SK-N-SH (cell line): ENCODE data around the gene PCYT1A. TPM values are rescaled to one million over a fixed set of nuclear protein-coding genes. Genes with fewer than 3 reads are reported as not detected.

Experiments used
- CTCF ChIA-PET: fragments of 300-600, 350-600 bp; formaldehyde crosslinking; extraction: SDS; loops from one replicate; lab custom pipeline; 2021; lab: Yijun Ruan, JAX
- POLR2A ChIA-PET: fragments of 350-600 bp; sonication (Branson Sonifier 250); formaldehyde crosslinking; extraction: SDS; loops from one replicate; lab custom pipeline; 2020; ENCODE audit warnings: antibody characterized with exemption, inconsistent platforms; lab: Yijun Ruan, JAX
- DNase-seq: peaks from one replicate; pipeline ENCODE4 v3.0.0; 2012
- H2AFZ ChIP-seq: fragments of 200-600 bp; sonication (generic); 2 replicates; pipeline ENCODE4 v1.8.1; 2016; ENCODE audit warnings: antibody characterized with exemption, mild to moderate bottlenecking, low read depth
- H3F3A ChIP-seq: fragments of 200-600 bp; sonication (generic); replicated peaks from 2 replicates; pipeline ENCODE3; 2016; ENCODE audit warnings: antibody characterized with exemption, mild to moderate bottlenecking; ENCODE audit not compliant: insufficient read depth
- H3K27ac ChIP-seq, 2 experiments: fragments of 200-500 bp in 1 of 2; fragments of 200-600 bp in 1 of 2; sonication (Bioruptor generic) in 1 of 2; sonication (generic), shearing (Covaris generic) in 1 of 2; 2 replicates each; pipeline versions ENCODE4 v1.5.1 to v1.6.1; 2014 to 2016; ENCODE audit warnings: low read depth in 2 of 2, inconsistent platforms in 1 of 2, low read length in 1 of 2, mild to moderate bottlenecking in 1 of 2, mixed read lengths in 1 of 2
- H3K27me3 ChIP-seq: fragments of 200-600 bp; sonication (generic), shearing (Covaris generic); 2 replicates; pipeline ENCODE4 v1.6.1; 2016; ENCODE audit warnings: mixed run types; ENCODE audit not compliant: insufficient read depth
- H3K36me3 ChIP-seq, 2 experiments: fragments of 200-500 bp in 1 of 2; fragments of 200-600 bp in 1 of 2; sonication (Bioruptor generic) in 1 of 2; sonication (generic) in 1 of 2; replicated peaks in 1 of 2; 2 replicates each; pipeline versions ENCODE3 to v1.5.1; 2014 to 2016; ENCODE audit warnings: low read length in 1 of 2, mild to moderate bottlenecking in 1 of 2; ENCODE audit not compliant: insufficient read depth in 2 of 2, control insufficient read depth in 1 of 2
- H3K4me1 ChIP-seq, 2 experiments: fragments of 200-500 bp in 1 of 2; fragments of 200-600 bp in 1 of 2; sonication (Bioruptor generic) in 1 of 2; sonication (generic), shearing (Covaris generic) in 1 of 2; 2 replicates each; pipeline versions ENCODE4 v1.5.1 to v1.6.1; 2014 to 2016; ENCODE audit warnings: low read depth in 1 of 2, low read length in 1 of 2, mixed run types in 1 of 2; ENCODE audit not compliant: insufficient read depth in 2 of 2, control insufficient read depth in 1 of 2
- H3K4me2 ChIP-seq: fragments of 200-600 bp; sonication (generic), shearing (Covaris generic); 2 replicates; pipeline ENCODE4 v1.6.1; 2017; ENCODE audit warnings: mixed run types
- H3K4me3 ChIP-seq, 2 experiments: fragments of 200-500 bp in 1 of 2; fragments of 200-600 bp in 1 of 2; sonication (Bioruptor generic) in 1 of 2; sonication (generic), shearing (Covaris generic) in 1 of 2; 2 replicates each; pipeline versions ENCODE4 v1.5.1 to v1.8.1; 2014 to 2016; ENCODE audit warnings: low read depth in 2 of 2, inconsistent platforms in 1 of 2, low read length in 1 of 2, mild to moderate bottlenecking in 1 of 2, mixed read lengths in 1 of 2, moderate library complexity in 1 of 2
- H3K79me2 ChIP-seq: fragments of 200-600 bp; sonication (generic); 2 replicates; pipeline ENCODE4 v1.8.1; 2017; ENCODE audit warnings: mild to moderate bottlenecking; ENCODE audit not compliant: insufficient read depth
- H3K9ac ChIP-seq: fragments of 200-600 bp; sonication (generic); 2 replicates; pipeline ENCODE4 v1.6.1; 2017; ENCODE audit warnings: mixed run types
- H3K9me2 ChIP-seq: fragments of 200-600 bp; sonication (generic); 2 replicates; pipeline ENCODE4 v1.6.1; 2017; ENCODE audit warnings: mixed run types
- H3K9me3 ChIP-seq: fragments of 200-600 bp; sonication (generic); 2 replicates; pipeline ENCODE4 v1.6.1; 2017; ENCODE audit warnings: mixed run types, mild to moderate bottlenecking, moderate library complexity
- H4K20me1 ChIP-seq: fragments of 200-600 bp; sonication (generic); 2 replicates; pipeline ENCODE4 v1.6.1; 2017; ENCODE audit warnings: mild to moderate bottlenecking, mixed run types; ENCODE audit not compliant: insufficient read depth
- CHD2 ChIP-seq: fragments of 150-350 bp; IDR thresholded peaks from 2 replicates; pipeline ENCODE4 v1.6.1; 2018; ENCODE audit warnings: low read length; ENCODE audit not compliant: partially characterized antibody
- FOSL2 ChIP-seq: IDR thresholded peaks from 2 replicates; pipeline ENCODE4 v1.4.0; 2012; ENCODE audit warnings: low read depth, mild to moderate bottlenecking, moderate library complexity, borderline replicate concordance
- GATA2 ChIP-seq: sonication (generic); formaldehyde crosslinking; IDR thresholded peaks from 2 replicates; pipeline ENCODE4 v1.5.0; 2020; ENCODE audit warnings: mild to moderate bottlenecking, missing genetic modification reagents
- MEF2A ChIP-seq: IDR thresholded peaks from 2 replicates; pipeline ENCODE4 v1.4.0; 2012; ENCODE audit warnings: low read depth, borderline replicate concordance
- RAD21 ChIP-seq: IDR thresholded peaks from 2 replicates; pipeline ENCODE4 v1.6.1; 2012; ENCODE audit warnings: mild to moderate bottlenecking, low read length
- USF1 ChIP-seq: IDR thresholded peaks from 2 replicates; pipeline ENCODE4 v1.4.0; 2012; ENCODE audit warnings: low read depth, borderline replicate concordance
- YY1 ChIP-seq: IDR thresholded peaks from 2 replicates; pipeline ENCODE4 v1.4.0; 2012; ENCODE audit warnings: low read depth, mild to moderate bottlenecking
- ZBTB33 ChIP-seq: IDR thresholded peaks from 2 replicates; pipeline ENCODE4 v1.4.0; 2012; ENCODE audit warnings: low read depth, borderline replicate concordance
- WGBS: methylation state at CpG from one replicate; pipeline ENCODE4 v1.1.6; 2017; ENCODE audit warnings: low lambda C conversion rate; 5-methylcytosine and 5-hydroxymethylcytosine counted together
- polyA plus RNA-seq, 3 experiments: library from polyadenylated mRNA; depleted of rRNA; stranded (reverse); fragments of >200 nt; gene quantifications; 2 replicates each; pipeline ENCODE4 v1.2.3, GENCODE V29; 2012
- small RNA-seq, 7 experiments: library from RNA; depleted of rRNA; stranded (forward); fragments of <200 nt; gene quantifications; one replicate each; pipeline ENCODE3, GENCODE V24; 2012
- TF ChIP-seq, protein P1 (sequence below): fragments of 200-600 bp; sonication (generic); IDR thresholded peaks from 2 replicates; pipeline ENCODE4 v1.6.1; 2017; ENCODE audit warnings: antibody characterized with exemption, mild to moderate bottlenecking, moderate library complexity

PCYT1A gene
- polyA plus RNA-seq, 1 of the 3 experiments (the other 2 are of a cell fraction): 45.9 TPM

- no peak for DNase-seq
- no peaks in the 10 kb centered on the region for H3K9me2 ChIP-seq
- ChIA-PET CTCF (interaction anchor here (0.6 to 1.8 kb wide), 5 partner anchors 8 to 106 kb away, joined by 3 to 4 read pairs (median 3); no protein-coding TSS in a partner anchor), POLR2A (no interaction called here)
- no peaks in the 10 kb centered on the region for H3F3A ChIP-seq
- H4K20me1 ChIP-seq: no peaks in the 10 kb centered on the region
- H3K27ac ChIP-seq: no peak overlapping the region
- no peaks in the 10 kb centered on the region for H3K9me3 ChIP-seq
- TF ChIP-seq CHD2 (no peak), ZBTB33 (no peak), RAD21 (no peak), USF1 (no peak), YY1 (no peak), MEF2A (no peak), FOSL2 (no peak), GATA2 (CRISPR knock-in tag) (no peak)
- TF ChIP-seq, protein P1, sequence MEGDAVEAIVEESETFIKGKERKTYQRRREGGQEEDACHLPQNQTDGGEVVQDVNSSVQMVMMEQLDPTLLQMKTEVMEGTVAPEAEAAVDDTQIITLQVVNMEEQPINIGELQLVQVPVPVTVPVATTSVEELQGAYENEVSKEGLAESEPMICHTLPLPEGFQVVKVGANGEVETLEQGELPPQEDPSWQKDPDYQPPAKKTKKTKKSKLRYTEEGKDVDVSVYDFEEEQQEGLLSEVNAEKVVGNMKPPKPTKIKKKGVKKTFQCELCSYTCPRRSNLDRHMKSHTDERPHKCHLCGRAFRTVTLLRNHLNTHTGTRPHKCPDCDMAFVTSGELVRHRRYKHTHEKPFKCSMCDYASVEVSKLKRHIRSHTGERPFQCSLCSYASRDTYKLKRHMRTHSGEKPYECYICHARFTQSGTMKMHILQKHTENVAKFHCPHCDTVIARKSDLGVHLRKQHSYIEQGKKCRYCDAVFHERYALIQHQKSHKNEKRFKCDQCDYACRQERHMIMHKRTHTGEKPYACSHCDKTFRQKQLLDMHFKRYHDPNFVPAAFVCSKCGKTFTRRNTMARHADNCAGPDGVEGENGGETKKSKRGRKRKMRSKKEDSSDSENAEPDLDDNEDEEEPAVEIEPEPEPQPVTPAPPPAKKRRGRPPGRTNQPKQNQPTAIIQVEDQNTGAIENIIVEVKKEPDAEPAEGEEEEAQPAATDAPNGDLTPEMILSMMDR: no peak
- H3K36me3 ChIP-seq: no peaks in the 10 kb centered on the region
- no peak overlapping the region for H3K4me3 ChIP-seq
- H3K27me3 ChIP-seq: no peaks in the 10 kb centered on the region
- 78% methylated on average over 9 of the region's 9 CpGs for WGBS
- H2AFZ ChIP-seq: no peak overlapping the region
- H3K4me2 ChIP-seq: no peak overlapping the region
- H3K79me2 ChIP-seq: no peaks in the 10 kb centered on the region
- H3K4me1 ChIP-seq: peaks cover 0 to 10% of the 10 kb centered on the region in 2 experiments; a peak in 2 of 4 replicates
- H3K9ac ChIP-seq: no peak overlapping the region
Measured at GRCh38 chr3:196180346-196180745, 107.2 kb downstream of the PCYT1A start.

Small RNAs within 50 kb of the gene (small RNA-seq; reads per million reads assigned to genes)
- gene AC069257.2 (0 reads per million in 7 experiments), gene RF00019 (0 reads per million in 7 experiments)

Other genes with a start within 250 kb of the PCYT1A start
- gene TFRC, start 205.6 kb downstream of the PCYT1A start, polyA plus RNA-seq (2012; rRNA removed): 35.0 and 53.5 TPM in 2 replicates
- gene ZDHHC19, start 76.3 kb downstream of the PCYT1A start, polyA plus RNA-seq (2012; rRNA removed): not detected in 2 replicates
- not detected in 2 replicates for gene SLC51A, start 71.2 kb downstream of the PCYT1A start, polyA plus RNA-seq (2012; rRNA removed)
- 30.6 and 31.7 TPM in 2 replicates for gene DYNLT2B, start 30.5 kb upstream of the PCYT1A start, polyA plus RNA-seq (2012; rRNA removed)
- gene TM4SF19, start 50.7 kb upstream of the PCYT1A start, polyA plus RNA-seq (2012; rRNA removed): not detected in 2 replicates
- 6.4 and 8.1 TPM in 2 replicates for gene UBXN7, start 144.7 kb upstream of the PCYT1A start, polyA plus RNA-seq (2012; rRNA removed)
- gene RNF168, start 216.0 kb upstream of the PCYT1A start, polyA plus RNA-seq (2012; rRNA removed): 1.8 and 1.9 TPM in 2 replicates
- gene SMCO1, start 227.6 kb upstream of the PCYT1A start, polyA plus RNA-seq (2012; rRNA removed): not detected in 2 replicates